Bone marrow (tissue), 2 donors: ENCODE measurements around the gene PPA2.
"Not testable (repeated sequence)": the region's sequence is repeated elsewhere in the genome, so short reads cannot be mapped to it uniquely, and the experiment has no call there.

Experiments used
- DNase-seq, 2 donors: peaks; one replicate each; lab custom pipeline; 2025; lab: John Stamatoyannopoulos, UW

Gene PPA2

GRCh38 chr4:105473324-105474098 is at the start of gene PPA2:
TSS of gene PPA2 (minus strand) at chr4:105474062. CDS start at chr4:105474050, 12 bp downstream.
- peak; percentile 70 to 75 for DNase-seq

GRCh38 chr4:105520819-105521790 is 47.2 kb upstream of the PPA2 start:
- DNase-seq, result peak in 1 of 2 donors; percentile 14

GRCh38 chr4:105510245-105510644 is 36.4 kb upstream of the PPA2 start:
- no peak for DNase-seq

- no peak for DNase-seq
These were observed 35.9 kb upstream of the PPA2 start for GRCh38 chr4:105509714-105510113.

- DNase-seq, result no peak
These were observed 35.4 kb upstream of the PPA2 start for GRCh38 chr4:105509291-105509690.

GRCh38 chr4:105504744-105505143 is 30.9 kb upstream of the PPA2 start:
- DNase-seq, result no peak

GRCh38 chr4:105503484-105503883 is 29.6 kb upstream of the PPA2 start:
- DNase-seq, result no peak

GRCh38 chr4:105496899-105497298 is 23.0 kb upstream of the PPA2 start:
- no peak for DNase-seq

GRCh38 chr4:105495667-105496066 is 21.8 kb upstream of the PPA2 start:
- DNase-seq, result no peak

GRCh38 chr4:105490523-105490922 is 16.7 kb upstream of the PPA2 start:
- no peak for DNase-seq

GRCh38 chr4:105483840-105484239 is 10.0 kb upstream of the PPA2 start:
- no peak for DNase-seq

GRCh38 chr4:105474099-105474518 is 247 bp upstream of the PPA2 start:
- peak in 1 of 2 donors; percentile 46 for DNase-seq

GRCh38 chr4:105472871-105473323 is 965 bp downstream of the PPA2 start:
- DNase-seq, result peak in 1 of 2 donors; percentile 70

- DNase-seq, result peak; percentile 3 to 62
These were observed 2.2 kb downstream of the PPA2 start for GRCh38 chr4:105471566-105472176.

- no peak for DNase-seq
These were observed 3.1 kb downstream of the PPA2 start for GRCh38 chr4:105470766-105471165.

GRCh38 chr4:105469736-105470135 is 4.1 kb downstream of the PPA2 start:
- DNase-seq, result no peak

- no peak for DNase-seq
These were observed 7.3 kb downstream of the PPA2 start for GRCh38 chr4:105466580-105466979.

GRCh38 chr4:105464563-105464962 is 9.3 kb downstream of the PPA2 start:
- not testable (repeated sequence) for DNase-seq

- DNase-seq, result no peak
These were observed 11.3 kb downstream of the PPA2 start for GRCh38 chr4:105462576-105462975.

GRCh38 chr4:105461621-105462382 is 12.1 kb downstream of the PPA2 start:
- no peak for DNase-seq

GRCh38 chr4:105461221-105461620 is 12.6 kb downstream of the PPA2 start:
- no peak for DNase-seq
